ENCODE results near the gene ARHGDIA. TPM values are rescaled to one million over a fixed set of nuclear protein-coding genes. Genes with fewer than 3 reads are reported as not detected.
A peak's percentile ranks its signal among the peaks of the same experiment; 100 is the strongest.

ARHGDIA gene
- total RNA-seq, 4 donors from 2014 or later = 31.2 to 350 (median 55.1) TPM

GRCh38 chr17:81865358-81865732 is 5.8 kb downstream of the ARHGDIA start:
- no peak for TF ChIP-seq POLR2A (IDR thresholded peaks at IDR 0.05)
- TF ChIP-seq, protein P1, sequence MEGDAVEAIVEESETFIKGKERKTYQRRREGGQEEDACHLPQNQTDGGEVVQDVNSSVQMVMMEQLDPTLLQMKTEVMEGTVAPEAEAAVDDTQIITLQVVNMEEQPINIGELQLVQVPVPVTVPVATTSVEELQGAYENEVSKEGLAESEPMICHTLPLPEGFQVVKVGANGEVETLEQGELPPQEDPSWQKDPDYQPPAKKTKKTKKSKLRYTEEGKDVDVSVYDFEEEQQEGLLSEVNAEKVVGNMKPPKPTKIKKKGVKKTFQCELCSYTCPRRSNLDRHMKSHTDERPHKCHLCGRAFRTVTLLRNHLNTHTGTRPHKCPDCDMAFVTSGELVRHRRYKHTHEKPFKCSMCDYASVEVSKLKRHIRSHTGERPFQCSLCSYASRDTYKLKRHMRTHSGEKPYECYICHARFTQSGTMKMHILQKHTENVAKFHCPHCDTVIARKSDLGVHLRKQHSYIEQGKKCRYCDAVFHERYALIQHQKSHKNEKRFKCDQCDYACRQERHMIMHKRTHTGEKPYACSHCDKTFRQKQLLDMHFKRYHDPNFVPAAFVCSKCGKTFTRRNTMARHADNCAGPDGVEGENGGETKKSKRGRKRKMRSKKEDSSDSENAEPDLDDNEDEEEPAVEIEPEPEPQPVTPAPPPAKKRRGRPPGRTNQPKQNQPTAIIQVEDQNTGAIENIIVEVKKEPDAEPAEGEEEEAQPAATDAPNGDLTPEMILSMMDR (IDR thresholded peaks at IDR 0.05) = no peak
- DNase-seq = no peak
- peaks cover 4 to 34% of the 10 kb centered on the region in 2 donors for H3K4me1 ChIP-seq
- H3K27ac ChIP-seq = no peak overlapping the region
- no peaks in the 10 kb centered on the region for H3K27me3 ChIP-seq
- no peaks in the 10 kb centered on the region for H3K9me3 ChIP-seq
- intact Hi-C loops (cut with DNase I; ENCODE audit: low total_unique reads) = no loop called here
- H3K36me3 ChIP-seq = no peaks in the 10 kb centered on the region
- H3K4me3 ChIP-seq = no peak overlapping the region

DNA sequence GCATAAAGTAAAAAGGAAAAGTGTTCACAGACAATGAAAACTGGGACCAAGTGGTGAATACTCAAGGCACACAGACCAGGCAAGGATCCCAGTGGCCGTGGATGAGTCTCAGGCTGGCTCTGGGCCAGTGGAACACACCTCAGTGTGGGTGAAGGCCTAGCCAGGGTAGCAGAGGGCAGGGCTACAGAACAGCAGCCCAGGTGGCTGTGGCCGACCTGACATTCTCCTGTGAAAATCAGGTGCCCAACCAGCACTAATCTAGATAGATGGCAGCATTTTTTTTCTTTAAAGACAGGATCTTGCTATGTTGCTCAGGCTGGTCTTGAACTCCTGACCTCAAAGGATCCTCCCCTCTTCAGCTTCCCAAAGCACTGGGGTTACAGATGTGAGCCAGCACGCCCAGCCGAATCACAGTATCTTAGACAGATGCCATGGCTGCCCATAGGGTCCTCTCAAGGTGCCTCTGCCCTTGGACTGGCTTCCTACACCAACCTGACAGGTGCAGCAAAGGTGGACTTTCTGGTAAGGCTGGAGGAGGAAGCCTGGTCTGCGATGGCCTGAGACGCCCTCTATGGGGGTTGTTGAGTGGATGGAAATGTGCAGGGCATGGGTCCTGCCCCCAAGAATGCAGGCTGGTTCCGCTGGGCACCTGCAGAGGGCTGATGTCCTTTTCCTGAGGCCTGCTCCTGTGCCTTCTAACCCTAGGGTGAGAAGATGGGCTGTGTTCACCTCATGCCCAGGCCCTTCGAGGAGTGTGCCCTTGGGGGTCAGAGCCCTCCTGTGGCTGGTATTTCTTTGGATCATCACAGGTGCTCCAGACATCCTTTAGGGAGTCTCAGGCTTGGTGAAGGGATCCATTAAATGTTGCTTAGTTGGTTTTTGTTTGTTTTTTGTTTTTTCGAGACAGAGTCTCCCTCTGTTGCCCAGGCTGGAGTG is 7.0 kb downstream of the ARHGDIA start:
- Histone ChIP-seq H3K4me3 (no peak overlapping the region), H3K27me3 (no peaks in the 10 kb centered on the region), H3K4me1 (peaks cover 7 to 23% of the 10 kb centered on the region in 2 donors), H3K36me3 (no peaks in the 10 kb centered on the region), H3K27ac (no peak overlapping the region), H3K9me3 (no peaks in the 10 kb centered on the region)
- DNase-seq = no peak
- no peak for TF ChIP-seq POLR2A (IDR thresholded peaks at IDR 0.05)
- TF ChIP-seq, protein P1 (IDR thresholded peaks at IDR 0.05) = no peak
- intact Hi-C loops (cut with DNase I; ENCODE audit: low total_unique reads) = no loop called here

GRCh38 chr17:81863123-81863675 is 7.9 kb downstream of the ARHGDIA start:
- Histone ChIP-seq H3K9me3 (no peaks in the 10 kb centered on the region), H3K4me1 (peaks cover 12 to 27% of the 10 kb centered on the region in 2 donors), H3K27ac (no peak overlapping the region), H3K27me3 (no peaks in the 10 kb centered on the region), H3K4me3 (no peak overlapping the region), H3K36me3 (no peaks in the 10 kb centered on the region)
- intact Hi-C loops (cut with DNase I; ENCODE audit: low total_unique reads) = no loop called here
- no peak for DNase-seq
- TF ChIP-seq, protein P1 (IDR thresholded peaks at IDR 0.05) = no peak
- TF ChIP-seq POLR2A (IDR thresholded peaks at IDR 0.05) = no peak

GRCh38 chr17:81860756-81861568 is 10.2 kb downstream of the ARHGDIA start:
- H3K36me3 ChIP-seq = no peaks in the 10 kb centered on the region
- H3K4me3 ChIP-seq = peak overlapping the region; percentile 63 to 93
- peak; percentile 97 to 99 for TF ChIP-seq POLR2A (IDR thresholded peaks at IDR 0.05)
- TF ChIP-seq, protein P1 (IDR thresholded peaks at IDR 0.05) = peak in 2 of 4 experiments; percentile 33 to 53
- peak; percentile 99 for DNase-seq
- no peaks in the 10 kb centered on the region for H3K27me3 ChIP-seq
- no peaks in the 10 kb centered on the region for H3K9me3 ChIP-seq
- H3K4me1 ChIP-seq = peaks cover 12 to 14% of the 10 kb centered on the region in 2 donors
- intact Hi-C loops (cut with DNase I; ENCODE audit: low total_unique reads) = no loop called here
- peak overlapping the region; percentile 91 to 93 for H3K27ac ChIP-seq
